Stomach (tissue), 4 donors: Measurements from ENCODE around the gene EVI5L.

Experiments used
- EP300 ChIP-seq: sonication (generic); formaldehyde crosslinking; IDR thresholded peaks from one replicate; pipeline ENCODE4 v1.6.1; 2017; ENCODE audit warnings: antibody characterized with exemption
- POLR2A ChIP-seq, 4 donors: fragments of 450-650 bp; IDR thresholded peaks; one replicate each; pipeline ENCODE4 v1.6.1; 2016; ENCODE audit warnings: antibody characterized with exemption in 4 of 4, control low read depth in 2 of 4, mild to moderate bottlenecking in 1 of 4, moderate library complexity in 1 of 4
- POLR2AphosphoS5 ChIP-seq, 3 donors: sonication (generic); formaldehyde crosslinking; IDR thresholded peaks; one replicate each; pipeline ENCODE4 v1.6.1; 2016; ENCODE audit warnings: antibody characterized with exemption in 3 of 3
- TF ChIP-seq, protein P1 (sequence below), 7 experiments: fragments of 450-650 bp in 4 of 7; fragments of 200-600 bp in 3 of 7; sonication (generic) in 3 of 7; IDR thresholded peaks; one replicate each; pipeline ENCODE4 v1.5.1; 2016 to 2019; ENCODE audit warnings: antibody characterized with exemption in 7 of 7, control low read depth in 2 of 7, mild to moderate bottlenecking in 1 of 7

GRCh38 chr19:7829166-7829520 is 875 bp upstream of the EVI5L start:
- TF ChIP-seq POLR2A (IDR thresholded peaks at IDR 0.05): no peak
- TF ChIP-seq, protein P1, sequence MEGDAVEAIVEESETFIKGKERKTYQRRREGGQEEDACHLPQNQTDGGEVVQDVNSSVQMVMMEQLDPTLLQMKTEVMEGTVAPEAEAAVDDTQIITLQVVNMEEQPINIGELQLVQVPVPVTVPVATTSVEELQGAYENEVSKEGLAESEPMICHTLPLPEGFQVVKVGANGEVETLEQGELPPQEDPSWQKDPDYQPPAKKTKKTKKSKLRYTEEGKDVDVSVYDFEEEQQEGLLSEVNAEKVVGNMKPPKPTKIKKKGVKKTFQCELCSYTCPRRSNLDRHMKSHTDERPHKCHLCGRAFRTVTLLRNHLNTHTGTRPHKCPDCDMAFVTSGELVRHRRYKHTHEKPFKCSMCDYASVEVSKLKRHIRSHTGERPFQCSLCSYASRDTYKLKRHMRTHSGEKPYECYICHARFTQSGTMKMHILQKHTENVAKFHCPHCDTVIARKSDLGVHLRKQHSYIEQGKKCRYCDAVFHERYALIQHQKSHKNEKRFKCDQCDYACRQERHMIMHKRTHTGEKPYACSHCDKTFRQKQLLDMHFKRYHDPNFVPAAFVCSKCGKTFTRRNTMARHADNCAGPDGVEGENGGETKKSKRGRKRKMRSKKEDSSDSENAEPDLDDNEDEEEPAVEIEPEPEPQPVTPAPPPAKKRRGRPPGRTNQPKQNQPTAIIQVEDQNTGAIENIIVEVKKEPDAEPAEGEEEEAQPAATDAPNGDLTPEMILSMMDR (IDR thresholded peaks at IDR 0.05): no peak
- no peak for TF ChIP-seq POLR2AphosphoS5 (IDR thresholded peaks at IDR 0.05)
- no peak for TF ChIP-seq EP300
